HG02981 (cell line): ENCODE results near the gene ARRDC1.

Experiments
- ATAC-seq: cut with Tn5 transposase; IDR thresholded peaks from one replicate; pipeline ENCODE4 v1.9.1; 2021; ENCODE audit warnings: mild to moderate bottlenecking, moderate library complexity; ENCODE audit not compliant: unreplicated experiment

Gene ARRDC1

GRCh38 chr9:137634016-137634415, 28.5 kb downstream of the ARRDC1 start:
- ATAC-seq = no peak

GRCh38 chr9:137638680-137639079, 33.2 kb downstream of the ARRDC1 start:
- no peak for ATAC-seq

- ATAC-seq = no peak
These were observed 34.0 kb downstream of the ARRDC1 start for GRCh38 chr9:137639303-137640051.

- ATAC-seq = no peak
These were observed 35.4 kb downstream of the ARRDC1 start for GRCh38 chr9:137640862-137641261.

- no peak for ATAC-seq
These were observed 36.7 kb downstream of the ARRDC1 start for GRCh38 chr9:137642118-137642601.

GRCh38 chr9:137642892-137643291, 37.4 kb downstream of the ARRDC1 start:
- ATAC-seq = no peak

- ATAC-seq = no peak
These were observed 38.4 kb downstream of the ARRDC1 start for GRCh38 chr9:137643921-137644320.

- no peak for ATAC-seq
These were observed 39.7 kb downstream of the ARRDC1 start for GRCh38 chr9:137645211-137645610.

- no peak for ATAC-seq
These were observed 40.9 kb downstream of the ARRDC1 start for GRCh38 chr9:137646341-137646740.

GRCh38 chr9:137647096-137647714, 41.7 kb downstream of the ARRDC1 start:
- ATAC-seq = no peak

- ATAC-seq = no peak
These were observed 42.9 kb downstream of the ARRDC1 start for GRCh38 chr9:137648396-137648795.

- no peak for ATAC-seq
These were observed 44.1 kb downstream of the ARRDC1 start for GRCh38 chr9:137649553-137649952.

GRCh38 chr9:137650259-137650658, 44.8 kb downstream of the ARRDC1 start:
- ATAC-seq = no peak

- no peak for ATAC-seq
These were observed 45.3 kb downstream of the ARRDC1 start for GRCh38 chr9:137650779-137651178.

GRCh38 chr9:137656416-137656815, 50.9 kb downstream of the ARRDC1 start:
- no peak for ATAC-seq

GRCh38 chr9:137657606-137658005, 52.1 kb downstream of the ARRDC1 start:
- ATAC-seq = no peak

GRCh38 chr9:137658781-137659180, 53.3 kb downstream of the ARRDC1 start:
- no peak for ATAC-seq

- no peak for ATAC-seq
These were observed 54.7 kb downstream of the ARRDC1 start for GRCh38 chr9:137660144-137660543.

- no peak for ATAC-seq
These were observed 58.1 kb downstream of the ARRDC1 start for GRCh38 chr9:137663584-137663983.

GRCh38 chr9:137664676-137665075, 59.2 kb downstream of the ARRDC1 start:
- ATAC-seq = no peak
